Measurements from ENCODE around the gene ACOXL.
"Not testable (repeated sequence)": the region's sequence is repeated elsewhere in the genome, so short reads cannot be mapped to it uniquely, and the experiment has no call there.

Gene ACOXL

GRCh38 chr2:111042261-111042660, 309.9 kb downstream of the ACOXL start:
- no peak for DNase-seq (ENCODE audit: low spot score)

GRCh38 chr2:111042772-111043771, 310.7 kb downstream of the ACOXL start:
- DNase-seq (ENCODE audit: low spot score): no peak

GRCh38 chr2:111044066-111044465, 311.7 kb downstream of the ACOXL start:
- no peak for DNase-seq (ENCODE audit: low spot score)

- DNase-seq (ENCODE audit: low spot score): not testable (repeated sequence)
Observed at GRCh38 chr2:111045236-111045635, 312.9 kb downstream of the ACOXL start.

GRCh38 chr2:111045771-111046444, 313.5 kb downstream of the ACOXL start:
- no peak for DNase-seq (ENCODE audit: low spot score)

GRCh38 chr2:111046670-111047069, 314.3 kb downstream of the ACOXL start:
- DNase-seq (ENCODE audit: low spot score): no peak

- DNase-seq (ENCODE audit: low spot score): no peak
Observed at GRCh38 chr2:111048856-111049768, 316.7 kb downstream of the ACOXL start.

GRCh38 chr2:111049792-111050640, 317.6 kb downstream of the ACOXL start:
- no peak for DNase-seq (ENCODE audit: low spot score)

- DNase-seq (ENCODE audit: low spot score): no peak
Observed at GRCh38 chr2:111050701-111051376, 318.5 kb downstream of the ACOXL start.

- no peak for DNase-seq (ENCODE audit: low spot score)
Observed at GRCh38 chr2:111052621-111053020, 320.2 kb downstream of the ACOXL start.

- no peak for DNase-seq (ENCODE audit: low spot score)
Observed at GRCh38 chr2:111053266-111053665, 320.9 kb downstream of the ACOXL start.

- DNase-seq (ENCODE audit: low spot score): no peak
Observed at GRCh38 chr2:111053825-111054515, 321.6 kb downstream of the ACOXL start.

- no peak for DNase-seq (ENCODE audit: low spot score)
Observed at GRCh38 chr2:111054791-111055691, 322.7 kb downstream of the ACOXL start.

GRCh38 chr2:111055735-111056134, 323.4 kb downstream of the ACOXL start:
- no peak for DNase-seq (ENCODE audit: low spot score)

- no peak for DNase-seq (ENCODE audit: low spot score)
Observed at GRCh38 chr2:111057045-111057444, 324.7 kb downstream of the ACOXL start.

- DNase-seq (ENCODE audit: low spot score): no peak
Observed at GRCh38 chr2:111057721-111058120, 325.3 kb downstream of the ACOXL start.

- no peak for DNase-seq (ENCODE audit: low spot score)
Observed at GRCh38 chr2:111058264-111058663, 325.9 kb downstream of the ACOXL start.

- no peak for DNase-seq (ENCODE audit: low spot score)
Observed at GRCh38 chr2:111061191-111061590, 328.8 kb downstream of the ACOXL start.

- no peak for DNase-seq (ENCODE audit: low spot score)
Observed at GRCh38 chr2:111062417-111062816, 330.0 kb downstream of the ACOXL start.

All from CD4-positive, alpha-beta T cell treated with Interleukin-15 for 4 hours (primary cell).